ENCODE results near the gene GON4L.

- TF ChIP-seq RAD21 (IDR thresholded peaks at IDR 0.05; ENCODE audit: low read depth) = no peak
- no peak for TF ChIP-seq EGR1 (IDR thresholded peaks at IDR 0.05)
- TF ChIP-seq, protein P1, sequence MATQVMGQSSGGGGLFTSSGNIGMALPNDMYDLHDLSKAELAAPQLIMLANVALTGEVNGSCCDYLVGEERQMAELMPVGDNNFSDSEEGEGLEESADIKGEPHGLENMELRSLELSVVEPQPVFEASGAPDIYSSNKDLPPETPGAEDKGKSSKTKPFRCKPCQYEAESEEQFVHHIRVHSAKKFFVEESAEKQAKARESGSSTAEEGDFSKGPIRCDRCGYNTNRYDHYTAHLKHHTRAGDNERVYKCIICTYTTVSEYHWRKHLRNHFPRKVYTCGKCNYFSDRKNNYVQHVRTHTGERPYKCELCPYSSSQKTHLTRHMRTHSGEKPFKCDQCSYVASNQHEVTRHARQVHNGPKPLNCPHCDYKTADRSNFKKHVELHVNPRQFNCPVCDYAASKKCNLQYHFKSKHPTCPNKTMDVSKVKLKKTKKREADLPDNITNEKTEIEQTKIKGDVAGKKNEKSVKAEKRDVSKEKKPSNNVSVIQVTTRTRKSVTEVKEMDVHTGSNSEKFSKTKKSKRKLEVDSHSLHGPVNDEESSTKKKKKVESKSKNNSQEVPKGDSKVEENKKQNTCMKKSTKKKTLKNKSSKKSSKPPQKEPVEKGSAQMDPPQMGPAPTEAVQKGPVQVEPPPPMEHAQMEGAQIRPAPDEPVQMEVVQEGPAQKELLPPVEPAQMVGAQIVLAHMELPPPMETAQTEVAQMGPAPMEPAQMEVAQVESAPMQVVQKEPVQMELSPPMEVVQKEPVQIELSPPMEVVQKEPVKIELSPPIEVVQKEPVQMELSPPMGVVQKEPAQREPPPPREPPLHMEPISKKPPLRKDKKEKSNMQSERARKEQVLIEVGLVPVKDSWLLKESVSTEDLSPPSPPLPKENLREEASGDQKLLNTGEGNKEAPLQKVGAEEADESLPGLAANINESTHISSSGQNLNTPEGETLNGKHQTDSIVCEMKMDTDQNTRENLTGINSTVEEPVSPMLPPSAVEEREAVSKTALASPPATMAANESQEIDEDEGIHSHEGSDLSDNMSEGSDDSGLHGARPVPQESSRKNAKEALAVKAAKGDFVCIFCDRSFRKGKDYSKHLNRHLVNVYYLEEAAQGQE (IDR thresholded peaks at IDR 0.05; ENCODE audit: low read depth) = no peak
- TF ChIP-seq EP300 (IDR thresholded peaks at IDR 0.05; ENCODE audit: borderline replicate concordance) = no peak
- TF ChIP-seq FOXM1 (IDR thresholded peaks at IDR 0.05; ENCODE audit: borderline replicate concordance, low read depth) = no peak
- TF ChIP-seq CREB1 (IDR thresholded peaks at IDR 0.05; ENCODE audit: low read depth) = no peak
- no peak for TF ChIP-seq CEBPB (IDR thresholded peaks at IDR 0.05)
- no peak for TF ChIP-seq YY1 (IDR thresholded peaks at IDR 0.05; ENCODE audit: low read depth)
- no peak for TF ChIP-seq TAF1 (IDR thresholded peaks at IDR 0.05; ENCODE audit: low read depth)
- TF ChIP-seq TCF12 (IDR thresholded peaks at IDR 0.05; ENCODE audit: low read depth) = no peak
- no peak for TF ChIP-seq TEAD4 (IDR thresholded peaks at IDR 0.05)
Observed at GRCh38 chr1:155847823-155848529, 9.0 kb downstream of the GON4L start.
